SK-N-SH (cell line): ENCODE results near the gene COL23A1. TPM values are rescaled to one million over a fixed set of nuclear protein-coding genes. Genes with fewer than 3 reads are reported as not detected.

Experiments used
- CTCF ChIA-PET: fragments of 300-600, 350-600 bp; formaldehyde crosslinking; extraction: SDS; loops from one replicate; lab custom pipeline; 2021; lab: Yijun Ruan, JAX
- POLR2A ChIA-PET: fragments of 350-600 bp; sonication (Branson Sonifier 250); formaldehyde crosslinking; extraction: SDS; loops from one replicate; lab custom pipeline; 2020; ENCODE audit warnings: antibody characterized with exemption, inconsistent platforms; lab: Yijun Ruan, JAX
- DNase-seq: peaks from one replicate; pipeline ENCODE4 v3.0.0; 2012
- H2AFZ ChIP-seq: fragments of 200-600 bp; sonication (generic); 2 replicates; pipeline ENCODE4 v1.8.1; 2016; ENCODE audit warnings: antibody characterized with exemption, mild to moderate bottlenecking, low read depth
- H3F3A ChIP-seq: fragments of 200-600 bp; sonication (generic); replicated peaks from 2 replicates; pipeline ENCODE3; 2016; ENCODE audit warnings: antibody characterized with exemption, mild to moderate bottlenecking; ENCODE audit not compliant: insufficient read depth
- H3K27ac ChIP-seq, 2 experiments: fragments of 200-500 bp in 1 of 2; fragments of 200-600 bp in 1 of 2; sonication (Bioruptor generic) in 1 of 2; sonication (generic), shearing (Covaris generic) in 1 of 2; 2 replicates each; pipeline versions ENCODE4 v1.5.1 to v1.6.1; 2014 to 2016; ENCODE audit warnings: low read depth in 2 of 2, inconsistent platforms in 1 of 2, low read length in 1 of 2, mild to moderate bottlenecking in 1 of 2, mixed read lengths in 1 of 2
- H3K27me3 ChIP-seq: fragments of 200-600 bp; sonication (generic), shearing (Covaris generic); 2 replicates; pipeline ENCODE4 v1.6.1; 2016; ENCODE audit warnings: mixed run types; ENCODE audit not compliant: insufficient read depth
- H3K36me3 ChIP-seq, 2 experiments: fragments of 200-500 bp in 1 of 2; fragments of 200-600 bp in 1 of 2; sonication (Bioruptor generic) in 1 of 2; sonication (generic) in 1 of 2; replicated peaks in 1 of 2; 2 replicates each; pipeline versions ENCODE3 to v1.5.1; 2014 to 2016; ENCODE audit warnings: low read length in 1 of 2, mild to moderate bottlenecking in 1 of 2; ENCODE audit not compliant: insufficient read depth in 2 of 2, control insufficient read depth in 1 of 2
- H3K4me1 ChIP-seq, 2 experiments: fragments of 200-500 bp in 1 of 2; fragments of 200-600 bp in 1 of 2; sonication (Bioruptor generic) in 1 of 2; sonication (generic), shearing (Covaris generic) in 1 of 2; 2 replicates each; pipeline versions ENCODE4 v1.5.1 to v1.6.1; 2014 to 2016; ENCODE audit warnings: low read depth in 1 of 2, low read length in 1 of 2, mixed run types in 1 of 2; ENCODE audit not compliant: insufficient read depth in 2 of 2, control insufficient read depth in 1 of 2
- H3K4me2 ChIP-seq: fragments of 200-600 bp; sonication (generic), shearing (Covaris generic); 2 replicates; pipeline ENCODE4 v1.6.1; 2017; ENCODE audit warnings: mixed run types
- H3K4me3 ChIP-seq, 2 experiments: fragments of 200-500 bp in 1 of 2; fragments of 200-600 bp in 1 of 2; sonication (Bioruptor generic) in 1 of 2; sonication (generic), shearing (Covaris generic) in 1 of 2; 2 replicates each; pipeline versions ENCODE4 v1.5.1 to v1.8.1; 2014 to 2016; ENCODE audit warnings: low read depth in 2 of 2, inconsistent platforms in 1 of 2, low read length in 1 of 2, mild to moderate bottlenecking in 1 of 2, mixed read lengths in 1 of 2, moderate library complexity in 1 of 2
- H3K79me2 ChIP-seq: fragments of 200-600 bp; sonication (generic); 2 replicates; pipeline ENCODE4 v1.8.1; 2017; ENCODE audit warnings: mild to moderate bottlenecking; ENCODE audit not compliant: insufficient read depth
- H3K9ac ChIP-seq: fragments of 200-600 bp; sonication (generic); 2 replicates; pipeline ENCODE4 v1.6.1; 2017; ENCODE audit warnings: mixed run types
- H3K9me2 ChIP-seq: fragments of 200-600 bp; sonication (generic); 2 replicates; pipeline ENCODE4 v1.6.1; 2017; ENCODE audit warnings: mixed run types
- H3K9me3 ChIP-seq: fragments of 200-600 bp; sonication (generic); 2 replicates; pipeline ENCODE4 v1.6.1; 2017; ENCODE audit warnings: mixed run types, mild to moderate bottlenecking, moderate library complexity
- H4K20me1 ChIP-seq: fragments of 200-600 bp; sonication (generic); 2 replicates; pipeline ENCODE4 v1.6.1; 2017; ENCODE audit warnings: mild to moderate bottlenecking, mixed run types; ENCODE audit not compliant: insufficient read depth
- ELF1 ChIP-seq: IDR thresholded peaks from 2 replicates; pipeline ENCODE4 v1.4.0; 2012
- EZH2phosphoT487 ChIP-seq: fragments of 200-600 bp; sonication (generic); IDR thresholded peaks from 2 replicates; pipeline ENCODE4 v1.6.1; 2017; ENCODE audit warnings: low read depth, mixed run types, mild to moderate bottlenecking, antibody characterized with exemption, moderate library complexity, borderline replicate concordance
- FOSL2 ChIP-seq: IDR thresholded peaks from 2 replicates; pipeline ENCODE4 v1.4.0; 2012; ENCODE audit warnings: low read depth, mild to moderate bottlenecking, moderate library complexity, borderline replicate concordance
- GABPA ChIP-seq: IDR thresholded peaks from 2 replicates; pipeline ENCODE4 v1.4.0; 2012; ENCODE audit warnings: low read depth, mild to moderate bottlenecking
- IRF3 ChIP-seq: fragments of 150-350 bp; IDR thresholded peaks from 2 replicates; pipeline ENCODE4 v1.6.1; 2016; ENCODE audit warnings: mild to moderate bottlenecking, low read depth, low read length
- JUND ChIP-seq: IDR thresholded peaks from 2 replicates; pipeline ENCODE4 v1.4.0; 2012
- MAX ChIP-seq: IDR thresholded peaks from 2 replicates; pipeline ENCODE4 v1.4.0; 2012; ENCODE audit warnings: low read depth
- NFIC ChIP-seq: IDR thresholded peaks from 2 replicates; pipeline ENCODE4 v1.4.0; 2012; ENCODE audit warnings: borderline replicate concordance
- NRF1 ChIP-seq: IDR thresholded peaks from 2 replicates; pipeline ENCODE4 v1.6.1; 2012; ENCODE audit warnings: low read depth, mild to moderate bottlenecking, low read length
- POLR2AphosphoS5 ChIP-seq: IDR thresholded peaks from 2 replicates; pipeline ENCODE4 v1.6.1; 2012; ENCODE audit warnings: low read depth, low read length
- RAD21 ChIP-seq: IDR thresholded peaks from 2 replicates; pipeline ENCODE4 v1.6.1; 2012; ENCODE audit warnings: mild to moderate bottlenecking, low read length
- RXRA ChIP-seq: IDR thresholded peaks from 2 replicates; pipeline ENCODE4 v1.4.0; 2012; ENCODE audit warnings: low read depth, mild to moderate bottlenecking, borderline replicate concordance
- SMC3 ChIP-seq: IDR thresholded peaks from 2 replicates; pipeline ENCODE4 v1.6.1; 2012; ENCODE audit warnings: low read depth, low read length, improper control_type of control experiment
- TCF12 ChIP-seq: IDR thresholded peaks from 2 replicates; pipeline ENCODE4 v1.4.0; 2012
- TEAD4 ChIP-seq: IDR thresholded peaks from 2 replicates; pipeline ENCODE4 v1.4.0; 2012; ENCODE audit warnings: mild to moderate bottlenecking, borderline replicate concordance; ENCODE audit not compliant: insufficient read depth
- USF2 ChIP-seq: fragments of 150-350 bp; IDR thresholded peaks from 2 replicates; pipeline ENCODE4 v1.6.1; 2017; ENCODE audit warnings: antibody characterized with exemption, low read length, low read depth, borderline replicate concordance
- WGBS: methylation state at CpG from one replicate; pipeline ENCODE4 v1.1.6; 2017; ENCODE audit warnings: low lambda C conversion rate; 5-methylcytosine and 5-hydroxymethylcytosine counted together
- polyA plus RNA-seq, 3 experiments: library from polyadenylated mRNA; depleted of rRNA; stranded (reverse); fragments of >200 nt; gene quantifications; 2 replicates each; pipeline ENCODE4 v1.2.3, GENCODE V29; 2012
- TF ChIP-seq, protein P1 (sequence below): fragments of 200-600 bp; sonication (generic); IDR thresholded peaks from 2 replicates; pipeline ENCODE4 v1.6.1; 2017; ENCODE audit warnings: antibody characterized with exemption, mild to moderate bottlenecking, moderate library complexity
- TF ChIP-seq, protein P2 (sequence below): IDR thresholded peaks from 2 replicates; pipeline ENCODE4 v1.4.0; 2012; ENCODE audit warnings: low read depth, borderline replicate concordance
- TF ChIP-seq, protein P3 (sequence below): IDR thresholded peaks from 2 replicates; pipeline ENCODE4 v1.4.0; 2012; ENCODE audit warnings: low read depth, borderline replicate concordance

Gene COL23A1
- polyA plus RNA-seq, 1 of the 3 experiments (the other 2 are of a cell fraction), result 0.10 TPM

DNA sequence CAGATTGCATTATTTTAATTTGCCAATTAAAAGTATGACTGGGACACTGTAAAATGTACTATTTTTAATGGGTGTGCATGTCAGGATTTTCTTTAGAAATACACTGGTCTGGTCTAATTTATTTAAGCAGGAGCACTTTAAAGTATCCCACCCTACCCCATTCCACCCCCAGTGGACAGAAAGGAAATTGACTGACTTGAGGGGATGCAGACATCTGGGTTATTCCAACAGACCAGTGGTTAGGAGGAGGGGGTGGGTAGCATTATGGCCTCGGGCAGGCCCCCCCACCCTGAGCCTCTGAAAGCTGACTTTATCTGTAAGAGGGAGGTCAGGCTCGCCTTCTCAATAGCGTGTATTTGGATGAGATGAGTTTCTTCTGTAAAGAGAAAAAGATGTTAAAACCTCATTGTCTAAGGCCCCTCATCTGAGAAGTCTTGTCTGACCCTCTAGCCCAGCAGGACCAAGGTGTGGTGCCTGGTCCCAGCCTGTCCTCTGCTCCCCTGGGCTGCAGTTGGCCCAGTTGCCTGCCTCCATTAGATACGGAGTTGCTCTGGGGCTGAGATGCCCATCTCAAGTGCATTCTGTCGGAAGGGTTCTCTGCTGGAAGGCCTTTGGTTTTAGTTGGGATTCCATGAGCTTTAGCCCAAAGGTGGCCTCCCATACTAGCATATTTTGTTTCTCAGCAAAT, 381.5 kb downstream of the COL23A1 start:
- TF ChIP-seq POLR2AphosphoS5 (no peak), NFIC (no peak), GABPA (no peak), RAD21 (no peak), SMC3 (no peak), FOSL2 (no peak), MAX (no peak)
- TF ChIP-seq, protein P1, sequence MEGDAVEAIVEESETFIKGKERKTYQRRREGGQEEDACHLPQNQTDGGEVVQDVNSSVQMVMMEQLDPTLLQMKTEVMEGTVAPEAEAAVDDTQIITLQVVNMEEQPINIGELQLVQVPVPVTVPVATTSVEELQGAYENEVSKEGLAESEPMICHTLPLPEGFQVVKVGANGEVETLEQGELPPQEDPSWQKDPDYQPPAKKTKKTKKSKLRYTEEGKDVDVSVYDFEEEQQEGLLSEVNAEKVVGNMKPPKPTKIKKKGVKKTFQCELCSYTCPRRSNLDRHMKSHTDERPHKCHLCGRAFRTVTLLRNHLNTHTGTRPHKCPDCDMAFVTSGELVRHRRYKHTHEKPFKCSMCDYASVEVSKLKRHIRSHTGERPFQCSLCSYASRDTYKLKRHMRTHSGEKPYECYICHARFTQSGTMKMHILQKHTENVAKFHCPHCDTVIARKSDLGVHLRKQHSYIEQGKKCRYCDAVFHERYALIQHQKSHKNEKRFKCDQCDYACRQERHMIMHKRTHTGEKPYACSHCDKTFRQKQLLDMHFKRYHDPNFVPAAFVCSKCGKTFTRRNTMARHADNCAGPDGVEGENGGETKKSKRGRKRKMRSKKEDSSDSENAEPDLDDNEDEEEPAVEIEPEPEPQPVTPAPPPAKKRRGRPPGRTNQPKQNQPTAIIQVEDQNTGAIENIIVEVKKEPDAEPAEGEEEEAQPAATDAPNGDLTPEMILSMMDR, result peak; percentile 35
- no peak overlapping the region for H3K27ac ChIP-seq
- no peaks in the 10 kb centered on the region for H3K9me3 ChIP-seq
- no peak overlapping the region for H3K4me2 ChIP-seq
- WGBS, result 89% methylated on average over 5 of the region's 5 CpGs
- no peak overlapping the region for H3K4me3 ChIP-seq
- no peaks in the 10 kb centered on the region for H3K9me2 ChIP-seq
- H3K9ac ChIP-seq, result no peak overlapping the region
- H4K20me1 ChIP-seq, result peaks cover 83% of the 10 kb centered on the region
- H3K27me3 ChIP-seq, result no peaks in the 10 kb centered on the region
- H3K36me3 ChIP-seq, result peaks cover 45 to 76% of the 10 kb centered on the region in 2 experiments
- no peak overlapping the region for H2AFZ ChIP-seq
- H3K4me1 ChIP-seq, result peaks cover 14 to 31% of the 10 kb centered on the region in 2 experiments
- CTCF ChIA-PET, result interaction anchor here (0.6 to 0.9 kb wide), 2 partner anchors 21 to 26 kb away, joined by 3 read pairs; no protein-coding TSS in a partner anchor
- peaks cover 90% of the 10 kb centered on the region for H3K79me2 ChIP-seq
- POLR2A ChIA-PET, result no interaction called here
- peaks cover 7% of the 10 kb centered on the region for H3F3A ChIP-seq
- peak; percentile 72 for DNase-seq

GRCh38 chr5:178207917-178208280, 382.3 kb downstream of the COL23A1 start:
- Histone ChIP-seq H3K9me2 (no peaks in the 10 kb centered on the region), H3F3A (peaks cover 7% of the 10 kb centered on the region), H3K4me3 (no peak overlapping the region), H3K4me2 (0 out of 2 replicates have a peak overlapping the region, but pooled peaks have one; percentile 11), H2AFZ (no peak overlapping the region), H3K36me3 (peaks cover 45 to 69% of the 10 kb centered on the region in 2 experiments), H3K9ac (no peak overlapping the region), H3K4me1 (peaks cover 14 to 26% of the 10 kb centered on the region in 2 experiments), H3K9me3 (no peaks in the 10 kb centered on the region), H3K27me3 (no peaks in the 10 kb centered on the region), H4K20me1 (peaks cover 77% of the 10 kb centered on the region), H3K27ac (no peak overlapping the region), H3K79me2 (peaks cover 93% of the 10 kb centered on the region)
- 92% methylated on average over 1 of the region's 1 CpG for WGBS
- ChIA-PET POLR2A (interaction anchor here (0.8 kb wide), 1 partner anchor 18 kb away, joined by 4 read pairs; no protein-coding TSS in a partner anchor), CTCF (interaction anchor here (1.0 kb wide), 1 partner anchor 8 kb away, joined by 4 read pairs; no protein-coding TSS in a partner anchor)
- DNase-seq, result no peak
- TF ChIP-seq, protein P2, sequence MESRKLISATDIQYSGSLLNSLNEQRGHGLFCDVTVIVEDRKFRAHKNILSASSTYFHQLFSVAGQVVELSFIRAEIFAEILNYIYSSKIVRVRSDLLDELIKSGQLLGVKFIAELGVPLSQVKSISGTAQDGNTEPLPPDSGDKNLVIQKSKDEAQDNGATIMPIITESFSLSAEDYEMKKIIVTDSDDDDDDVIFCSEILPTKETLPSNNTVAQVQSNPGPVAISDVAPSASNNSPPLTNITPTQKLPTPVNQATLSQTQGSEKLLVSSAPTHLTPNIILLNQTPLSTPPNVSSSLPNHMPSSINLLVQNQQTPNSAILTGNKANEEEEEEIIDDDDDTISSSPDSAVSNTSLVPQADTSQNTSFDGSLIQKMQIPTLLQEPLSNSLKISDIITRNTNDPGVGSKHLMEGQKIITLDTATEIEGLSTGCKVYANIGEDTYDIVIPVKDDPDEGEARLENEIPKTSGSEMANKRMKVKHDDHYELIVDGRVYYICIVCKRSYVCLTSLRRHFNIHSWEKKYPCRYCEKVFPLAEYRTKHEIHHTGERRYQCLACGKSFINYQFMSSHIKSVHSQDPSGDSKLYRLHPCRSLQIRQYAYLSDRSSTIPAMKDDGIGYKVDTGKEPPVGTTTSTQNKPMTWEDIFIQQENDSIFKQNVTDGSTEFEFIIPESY, result no peak
- TF ChIP-seq JUND (no peak), ELF1 (no peak), SMC3 (no peak), NRF1 (no peak), EZH2phosphoT487 (no peak), IRF3 (no peak), USF2 (no peak), FOSL2 (no peak), RXRA (no peak), TCF12 (no peak), TEAD4 (no peak)
- TF ChIP-seq, protein P3, sequence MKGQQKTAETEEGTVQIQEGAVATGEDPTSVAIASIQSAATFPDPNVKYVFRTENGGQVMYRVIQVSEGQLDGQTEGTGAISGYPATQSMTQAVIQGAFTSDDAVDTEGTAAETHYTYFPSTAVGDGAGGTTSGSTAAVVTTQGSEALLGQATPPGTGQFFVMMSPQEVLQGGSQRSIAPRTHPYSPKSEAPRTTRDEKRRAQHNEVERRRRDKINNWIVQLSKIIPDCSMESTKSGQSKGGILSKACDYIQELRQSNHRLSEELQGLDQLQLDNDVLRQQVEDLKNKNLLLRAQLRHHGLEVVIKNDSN, result no peak
